HG03558 (cell line): ENCODE data around the gene DSC3.
"Not testable (repeated sequence)": the region's sequence is repeated elsewhere in the genome, so short reads cannot be mapped to it uniquely, and the experiment has no call there.

Experiments
- ATAC-seq: cut with Tn5 transposase; IDR thresholded peaks from one replicate; pipeline ENCODE4 v1.9.1; 2021; ENCODE audit warnings: moderate number of reproducible peaks; ENCODE audit not compliant: unreplicated experiment; ENCODE audit errors: extremely low read depth

DSC3 gene

DNA sequence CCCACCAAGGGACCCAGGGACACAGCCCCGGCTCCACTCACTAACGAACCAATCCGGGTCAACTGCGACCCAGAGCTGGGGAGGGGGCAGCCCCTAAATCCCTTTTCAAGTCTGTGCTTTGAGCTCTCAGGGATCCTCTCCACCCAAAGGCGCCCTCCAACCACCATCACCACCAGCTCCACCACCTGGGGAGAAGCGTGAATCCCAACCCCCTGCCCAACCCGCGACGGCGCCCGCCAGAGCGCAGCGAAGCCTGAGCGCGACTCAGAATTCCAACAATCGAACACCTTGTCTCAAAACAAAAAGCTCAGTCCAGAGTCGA is 497 bp downstream of the DSC3 start:
- no peak for ATAC-seq

- no peak for ATAC-seq
These were observed 1.1 kb downstream of the DSC3 start for GRCh38 chr18:31041271-31042083.

DNA sequence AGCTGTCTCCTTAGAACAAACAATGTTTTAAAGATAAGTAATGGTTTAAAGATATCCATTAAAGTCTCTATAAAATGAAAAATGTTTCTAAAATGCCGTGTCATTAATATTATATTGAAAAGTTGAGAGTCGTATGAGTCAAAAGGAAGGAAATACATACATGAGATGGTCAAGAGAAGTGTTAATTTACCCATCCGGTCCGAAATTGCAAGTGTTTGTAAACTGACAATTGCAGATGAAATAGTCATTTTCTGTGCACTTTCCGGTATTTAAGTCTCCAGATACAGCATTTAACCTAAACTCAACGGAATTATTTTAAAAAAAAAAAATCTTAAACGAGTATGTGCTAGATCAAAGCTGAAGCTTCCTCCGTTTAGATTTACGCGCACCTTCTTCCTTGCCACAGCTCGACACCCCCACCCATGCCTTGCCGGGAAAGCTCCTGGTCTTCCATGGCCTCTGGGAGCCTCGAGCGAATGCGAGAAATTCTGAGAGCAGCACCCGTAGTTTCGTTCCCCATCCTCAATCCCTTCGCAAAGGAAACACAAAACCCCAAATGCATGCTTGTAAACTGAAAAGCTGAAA is 1.8 kb downstream of the DSC3 start:
- no peak for ATAC-seq

DNA sequence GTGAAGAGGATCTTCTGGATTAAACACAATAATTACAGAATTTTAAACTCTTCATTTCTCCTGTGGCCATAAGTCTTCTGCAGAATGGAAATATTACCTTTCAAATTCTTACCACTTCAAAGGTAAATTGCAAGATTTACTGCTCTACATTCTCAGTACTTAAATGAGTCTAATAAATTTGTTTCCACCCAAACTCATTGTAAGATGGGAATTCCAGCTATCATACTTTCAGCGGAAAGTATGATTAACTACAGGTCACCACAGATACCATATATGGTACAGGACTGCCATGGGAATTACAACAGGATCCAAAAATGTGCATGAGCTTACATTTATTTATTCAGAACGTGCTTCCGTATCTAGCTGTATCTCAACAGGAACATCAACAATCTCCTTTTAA is 3.1 kb downstream of the DSC3 start:
- no peak for ATAC-seq

DNA sequence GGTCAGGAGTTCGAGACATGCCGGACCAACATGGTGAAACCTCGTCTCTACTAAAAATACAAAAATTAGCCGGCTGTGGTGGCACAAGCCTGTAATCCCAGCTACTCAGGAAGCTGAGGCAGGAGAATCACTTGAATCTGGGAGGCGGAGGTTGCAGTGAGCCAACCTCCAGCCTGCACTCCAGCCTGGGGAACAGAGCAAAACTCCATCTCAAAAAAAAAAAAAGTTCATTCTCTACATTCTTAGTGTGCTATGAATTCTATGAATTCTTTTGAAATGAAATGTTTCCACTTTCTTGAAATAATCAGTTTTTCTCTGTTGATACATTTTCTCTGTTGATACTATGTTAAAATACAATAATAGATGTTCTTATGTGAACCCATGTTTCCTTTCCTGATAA is 4.9 kb downstream of the DSC3 start:
- not testable (repeated sequence) for ATAC-seq

GRCh38 chr18:31034541-31034940 is 8.0 kb downstream of the DSC3 start:
- ATAC-seq: no peak

GRCh38 chr18:31030574-31031278 is 11.8 kb downstream of the DSC3 start:
- ATAC-seq: no peak

GRCh38 chr18:31015715-31016434 is 26.7 kb downstream of the DSC3 start:
- no peak for ATAC-seq

- ATAC-seq: not testable (repeated sequence)
These were observed 31.1 kb downstream of the DSC3 start for GRCh38 chr18:31011455-31011854.

DNA sequence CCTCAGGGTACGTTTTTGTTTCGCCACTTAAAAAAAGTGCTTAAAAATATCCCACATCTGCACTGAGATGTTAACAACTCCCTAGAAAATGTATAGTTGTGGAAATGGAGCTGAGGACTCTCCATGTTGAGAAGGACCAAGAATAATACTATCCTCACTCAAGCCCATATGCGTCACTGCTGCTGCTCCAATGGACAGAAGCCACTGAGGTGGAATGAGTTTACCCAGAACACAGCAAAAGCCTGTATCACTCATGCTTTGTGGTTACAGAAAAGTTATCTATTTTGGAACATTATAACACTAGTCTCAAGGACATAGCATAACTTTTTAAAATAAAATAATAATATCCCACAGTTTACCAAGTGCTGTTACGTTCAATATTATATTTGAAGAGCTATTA is 31.9 kb downstream of the DSC3 start:
- no peak for ATAC-seq

DNA sequence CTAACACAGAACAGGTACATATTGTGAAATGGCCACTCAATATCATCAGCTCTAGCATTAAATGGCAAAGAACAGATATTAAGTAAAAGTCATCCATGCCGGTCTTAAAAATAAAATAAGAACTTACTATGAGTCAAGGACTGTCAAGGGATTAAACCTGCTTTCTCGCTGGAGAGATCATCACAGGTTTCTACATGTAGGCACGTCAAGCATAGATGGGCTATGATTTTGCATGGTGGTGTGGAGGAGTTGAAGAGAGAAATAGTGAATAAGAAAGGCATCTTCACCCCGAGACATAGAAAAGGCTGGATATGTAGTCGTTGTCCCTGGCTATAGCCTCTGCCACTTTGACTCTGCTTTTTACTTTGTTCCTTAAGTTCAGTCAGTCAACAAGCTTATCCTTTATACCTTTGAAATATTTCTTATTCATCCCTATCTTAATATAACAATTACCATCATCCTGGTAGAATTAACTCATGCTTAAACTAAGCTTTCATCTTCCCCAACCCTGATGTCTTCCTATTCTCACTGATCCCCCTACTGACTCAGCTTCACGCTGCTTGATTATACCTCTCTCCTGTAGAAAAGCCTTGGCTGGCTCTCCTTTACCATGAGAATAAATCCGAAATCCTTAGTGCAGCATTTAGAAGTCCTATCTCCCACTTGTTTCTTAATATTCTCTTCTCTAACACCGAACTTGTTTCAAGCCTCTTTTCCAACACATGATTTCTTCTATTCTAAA is 42.5 kb downstream of the DSC3 start:
- no peak for ATAC-seq

- no peak for ATAC-seq
These were observed 43.4 kb downstream of the DSC3 start for GRCh38 chr18:30999186-30999585.

GRCh38 chr18:30997223-30997622 is 45.3 kb downstream of the DSC3 start:
- ATAC-seq: no peak

GRCh38 chr18:30992231-30992630 is 50.3 kb downstream of the DSC3 start:
- no peak for ATAC-seq

- no peak for ATAC-seq
These were observed 51.1 kb downstream of the DSC3 start for GRCh38 chr18:30991397-30991796.

DNA sequence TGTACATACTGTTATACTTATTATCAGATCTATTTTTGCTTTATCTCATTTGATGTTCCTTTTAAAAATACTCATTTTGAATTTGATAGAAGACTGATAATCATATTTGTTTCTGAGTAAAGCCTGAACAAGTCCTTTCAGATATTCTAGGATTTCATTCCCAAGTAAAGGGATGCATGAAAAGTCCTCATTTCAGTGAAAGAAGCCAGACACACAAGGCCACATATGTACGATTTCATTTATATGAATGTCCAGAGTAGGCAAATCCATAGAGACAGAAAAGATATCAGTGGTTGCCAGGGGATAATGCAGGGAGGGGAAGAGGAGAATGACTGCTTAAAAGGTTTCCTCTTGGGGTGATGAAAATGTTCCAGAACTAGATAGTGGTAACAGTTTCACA is 53.4 kb downstream of the DSC3 start:
- no peak for ATAC-seq

GRCh38 chr18:30988440-30988839 is 54.1 kb downstream of the DSC3 start:
- no peak for ATAC-seq

DNA sequence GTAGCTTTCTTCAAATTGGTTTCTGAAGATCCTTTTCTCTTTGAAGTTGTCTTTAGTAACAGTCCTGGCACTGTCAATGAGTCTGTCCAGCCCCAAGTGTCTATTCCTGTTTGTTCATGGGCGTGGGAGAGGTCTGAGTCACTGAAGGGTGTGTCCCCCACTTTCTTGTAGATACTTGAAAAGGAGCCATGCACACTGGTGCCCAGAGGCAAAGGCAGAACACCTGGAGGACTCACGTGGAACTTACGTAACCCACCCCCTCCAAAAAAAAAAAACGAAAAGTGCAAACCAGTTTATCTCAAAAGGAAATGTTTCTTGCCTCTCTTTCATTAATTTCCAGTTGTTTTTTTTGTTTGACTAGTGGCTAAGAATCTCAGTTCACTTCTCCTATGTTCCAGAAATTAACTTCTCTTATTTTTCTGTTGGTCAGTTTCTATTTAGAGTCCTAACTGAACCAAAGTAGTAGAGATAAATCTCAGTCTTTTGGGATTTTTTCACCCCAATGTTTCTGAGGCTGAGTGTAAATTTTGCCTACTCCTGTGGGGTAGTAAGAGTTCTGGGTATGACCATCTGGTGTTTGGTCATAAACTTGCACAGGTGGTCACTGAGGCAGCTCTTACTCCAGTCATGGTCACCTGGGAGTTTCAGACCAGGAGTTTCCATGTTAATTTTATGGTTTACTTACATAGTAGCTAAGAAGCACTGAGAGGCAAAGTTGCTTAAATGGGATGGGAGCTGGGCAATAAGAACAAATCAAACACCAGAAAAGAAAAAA is 54.9 kb downstream of the DSC3 start:
- ATAC-seq: no peak

DNA sequence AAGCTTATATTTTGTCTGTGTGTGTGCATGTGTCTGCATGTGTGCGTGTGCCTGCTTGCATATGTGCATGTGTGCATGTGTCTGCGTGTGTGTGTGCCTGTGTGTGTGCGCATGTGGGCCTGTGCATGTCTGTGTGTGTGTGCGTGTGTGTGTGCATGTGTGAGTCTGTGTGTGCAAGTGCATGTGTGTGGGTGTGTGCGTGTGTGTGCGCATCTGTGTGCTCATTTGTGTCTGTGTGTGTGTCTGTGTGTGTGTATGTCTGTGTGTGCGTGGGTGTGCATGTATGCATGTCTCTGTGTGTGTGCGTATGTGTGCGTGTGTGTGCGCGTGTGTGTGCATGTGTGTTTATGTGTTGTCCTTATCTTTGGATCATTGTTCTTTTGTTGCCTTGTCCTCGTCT is 56.8 kb downstream of the DSC3 start:
- ATAC-seq: no peak
